Measurements from ENCODE around the gene RNF220.

RNF220 gene

DNA sequence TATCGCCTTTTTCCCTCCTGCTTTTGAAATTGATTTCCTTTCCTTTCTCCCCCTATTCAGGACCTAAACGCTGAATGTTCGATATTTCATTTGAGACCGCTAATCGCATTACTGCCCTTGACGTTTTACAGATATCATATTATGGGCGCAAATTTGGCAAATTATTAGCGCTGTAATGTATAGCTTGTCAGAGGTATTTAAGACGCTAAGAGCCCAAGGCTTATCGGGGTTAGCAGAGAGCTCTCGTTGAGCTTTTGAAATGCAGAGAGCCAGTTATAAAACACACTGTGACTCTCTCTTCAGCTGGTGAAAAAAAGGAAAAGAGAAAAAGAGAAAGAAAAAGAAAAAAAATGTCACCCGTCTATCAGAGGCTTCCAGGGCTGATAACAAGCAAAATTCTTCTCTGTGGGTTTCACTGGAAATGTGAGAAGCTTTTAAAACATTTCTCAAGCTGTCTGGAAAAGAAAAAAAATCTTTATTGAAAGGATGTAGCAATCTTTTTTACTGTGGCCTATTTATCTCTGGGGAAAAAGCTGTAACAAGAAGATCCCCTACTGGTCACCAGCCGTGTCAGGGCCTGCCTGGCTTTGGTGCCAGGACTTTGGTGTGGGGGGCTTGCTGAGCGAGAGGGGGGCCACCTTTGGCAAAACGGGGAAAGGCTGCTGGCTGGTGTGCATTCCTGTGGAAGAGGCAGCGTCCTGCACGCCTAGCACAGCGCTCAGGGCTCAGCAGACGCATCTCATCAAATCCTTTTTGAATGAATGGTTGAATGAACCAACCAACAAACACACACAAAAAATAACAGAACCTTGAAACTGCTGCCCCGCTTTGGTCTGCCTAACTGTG is 119.8 kb downstream of the RNF220 start:
- DNase-seq = no peak

GRCh38 chr1:44526295-44527073 is 121.4 kb downstream of the RNF220 start:
- no peak for DNase-seq

GRCh38 chr1:44531785-44532566 is 126.9 kb downstream of the RNF220 start:
- DNase-seq = no peak

DNA sequence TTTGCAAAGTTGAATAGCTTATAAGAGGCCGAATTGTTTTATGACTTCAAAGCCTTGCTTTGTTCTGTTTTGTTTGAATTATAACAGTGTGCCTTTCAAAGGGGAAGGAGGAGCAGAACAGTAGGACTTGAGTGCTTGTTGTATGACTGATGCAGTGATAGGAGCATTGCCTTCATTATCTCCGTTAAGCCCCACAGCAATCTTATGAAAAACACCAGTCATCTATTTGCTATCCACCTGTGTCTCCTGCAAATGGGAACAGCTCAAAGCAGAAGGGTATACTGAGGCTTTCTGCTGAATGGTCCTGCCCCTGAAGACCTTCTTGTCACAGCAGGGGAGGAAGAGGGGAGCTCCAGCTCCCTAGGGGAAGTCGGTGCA is 127.5 kb downstream of the RNF220 start:
- DNase-seq = no peak

GRCh38 chr1:44534771-44535170 is 129.7 kb downstream of the RNF220 start:
- DNase-seq = no peak

DNA sequence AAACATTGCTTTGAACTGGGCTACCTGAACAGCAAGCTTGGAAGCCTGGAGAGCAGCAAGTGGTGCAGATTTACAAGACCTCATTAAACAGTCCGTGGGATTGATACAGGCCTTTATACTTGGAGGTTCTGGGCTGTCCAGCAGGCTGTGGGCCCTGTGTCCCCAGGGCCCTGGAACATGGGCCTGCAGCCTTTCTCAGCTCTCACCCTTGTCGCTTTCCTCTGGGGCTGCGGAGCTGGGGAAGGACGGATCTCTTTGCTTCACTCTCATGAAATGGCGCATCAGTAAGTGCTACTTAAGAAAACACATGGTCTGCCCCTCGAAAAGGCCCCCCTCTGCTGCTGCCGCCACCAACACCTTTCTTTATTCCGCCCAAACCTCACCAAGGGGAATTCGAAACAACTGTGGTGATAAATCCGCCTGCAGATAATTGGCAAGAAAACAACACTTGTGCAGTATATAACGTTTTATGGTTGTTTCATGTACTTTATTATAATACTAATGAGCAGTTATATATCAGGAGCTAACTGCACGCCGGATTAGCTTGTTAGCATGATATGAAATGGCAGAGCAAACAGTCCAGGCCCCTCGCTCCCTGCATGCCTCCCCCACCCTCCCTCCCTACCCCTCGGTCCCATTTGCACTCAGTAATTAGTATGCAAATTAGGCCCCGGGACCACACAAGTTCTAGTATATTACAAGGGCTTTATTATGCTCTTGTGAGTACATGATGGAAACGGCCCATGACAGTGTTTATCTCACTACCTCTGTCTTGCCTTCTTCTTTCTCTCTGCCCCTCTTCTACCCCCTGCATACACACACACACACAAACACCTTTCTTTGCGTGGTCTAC is 131.5 kb downstream of the RNF220 start:
- DNase-seq = no peak

GRCh38 chr1:44537538-44537937 is 132.5 kb downstream of the RNF220 start:
- DNase-seq = no peak

GRCh38 chr1:44537956-44538355 is 132.9 kb downstream of the RNF220 start:
- no peak for DNase-seq

DNA sequence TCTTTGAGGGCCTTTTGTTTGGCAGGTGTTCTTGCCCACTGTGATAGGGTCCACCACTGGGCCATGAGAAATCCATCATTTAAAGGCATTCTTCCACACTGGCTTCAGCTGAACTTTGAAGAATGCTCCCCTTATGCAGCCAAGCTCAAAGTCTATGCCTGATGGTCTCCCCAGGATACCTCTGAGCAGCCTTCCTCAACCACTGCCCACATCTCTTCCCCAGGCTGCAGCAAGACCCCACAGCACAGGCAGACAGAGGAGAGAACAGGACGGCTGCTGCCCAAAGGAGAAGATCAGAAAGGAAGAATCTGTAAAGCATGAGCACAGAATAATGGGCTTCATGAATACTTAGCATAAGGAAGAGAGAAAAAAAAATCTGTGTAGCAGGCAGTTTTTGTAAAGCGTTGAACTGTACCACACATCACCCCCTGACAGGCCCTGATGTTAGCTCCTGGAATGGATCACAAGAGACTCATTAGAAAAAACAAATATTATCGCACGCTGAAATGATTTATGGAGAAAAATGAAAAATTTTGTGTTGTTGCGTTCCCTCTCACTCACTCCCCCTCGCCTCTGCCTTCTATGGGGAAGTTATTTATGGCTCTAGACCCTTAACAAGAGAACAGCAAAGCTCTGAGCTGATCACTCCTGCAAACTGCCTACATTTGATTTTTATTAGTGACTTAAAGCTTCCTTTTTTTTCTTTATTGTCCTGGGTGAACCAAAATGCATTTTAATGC is 135.1 kb downstream of the RNF220 start:
- DNase-seq = no peak

DNA sequence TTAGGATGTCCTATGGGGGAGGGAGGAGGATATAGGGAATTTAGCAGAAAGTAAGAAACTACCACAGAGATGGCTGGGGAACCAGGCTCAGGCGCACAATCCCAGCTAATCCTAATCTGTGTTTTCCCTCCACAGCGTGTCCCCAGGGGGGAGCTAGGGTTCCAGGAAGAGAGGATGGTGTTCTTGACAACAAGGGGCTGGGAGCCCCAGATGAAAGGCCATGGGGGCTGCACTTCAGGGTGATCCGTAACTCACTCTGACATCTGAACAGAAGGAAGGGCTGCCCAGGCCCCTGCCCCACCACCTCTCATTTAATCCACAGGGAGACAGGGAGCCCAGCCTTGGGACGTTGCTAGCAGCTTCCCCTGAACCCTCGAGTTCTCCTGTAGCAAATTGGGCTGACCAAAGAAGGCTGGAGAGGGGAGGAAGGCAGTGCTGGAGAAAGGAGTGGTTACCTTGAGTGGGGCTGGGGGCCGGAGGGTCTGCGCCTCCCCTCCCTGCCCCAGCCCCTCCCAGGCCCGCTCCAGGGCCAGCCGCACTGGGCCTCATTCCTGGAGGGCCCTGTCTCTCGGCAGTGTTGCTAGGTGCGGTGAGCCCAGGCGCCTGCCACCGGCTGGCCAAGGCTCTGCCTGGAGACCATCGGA is 137.5 kb downstream of the RNF220 start:
- DNase-seq = no peak

- DNase-seq = no peak
Measured at GRCh38 chr1:44543064-44543744, 138.1 kb downstream of the RNF220 start.

GRCh38 chr1:44543786-44544185 is 138.7 kb downstream of the RNF220 start:
- DNase-seq = no peak

GRCh38 chr1:44544960-44545359 is 139.9 kb downstream of the RNF220 start:
- no peak for DNase-seq

GRCh38 chr1:44545961-44546360 is 140.9 kb downstream of the RNF220 start:
- DNase-seq = no peak

- DNase-seq = no peak
Measured at GRCh38 chr1:44546403-44547053, 141.5 kb downstream of the RNF220 start.

DNA sequence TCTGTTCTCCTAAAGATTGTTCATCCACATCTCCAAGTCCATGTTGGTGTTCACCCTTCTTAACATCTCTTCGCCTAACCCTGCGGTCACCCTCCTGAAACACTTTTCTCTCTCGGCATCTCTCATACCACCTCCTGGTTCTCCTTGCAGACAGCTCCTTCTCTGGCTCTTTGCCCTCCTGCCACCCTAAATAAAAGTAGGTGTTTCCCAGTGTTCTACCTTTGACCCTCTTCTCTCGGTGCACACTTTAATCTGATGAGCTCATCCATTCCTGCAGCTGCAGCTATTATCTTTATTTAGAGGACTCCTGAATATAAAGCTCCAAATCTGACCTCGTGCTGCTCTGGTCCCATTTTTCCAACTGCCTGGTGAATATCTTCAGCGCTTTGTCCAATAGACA is 142.3 kb downstream of the RNF220 start:
- DNase-seq = no peak

- DNase-seq = no peak
Measured at GRCh38 chr1:44547837-44548236, 142.8 kb downstream of the RNF220 start.

- no peak for DNase-seq
Measured at GRCh38 chr1:44549510-44549909, 144.5 kb downstream of the RNF220 start.

GRCh38 chr1:44553127-44553758 is 148.2 kb downstream of the RNF220 start:
- DNase-seq = no peak

GRCh38 chr1:44553771-44554170 is 148.7 kb downstream of the RNF220 start:
- DNase-seq = no peak
